SK-N-SH treated with all-trans-retinoic acid at 6 μM for 48 hours (cell line): Measurements from ENCODE around the gene AHRR.

Source experiments
- ATAC-seq: fragments of 200-7000 bp; cut with Tn5 transposase; 3 replicates; pipeline ENCODE4 v1.9.1; 2020; ENCODE audit warnings: mild to moderate bottlenecking, moderate library complexity
- ARNTL ChIP-seq: fragments of 450-650 bp; formaldehyde crosslinking; IDR thresholded peaks from 2 replicates; pipeline ENCODE4 v1.5.0; 2020; ENCODE audit warnings: low read depth, mild to moderate bottlenecking, moderate library complexity, borderline replicate concordance
- BACH2 ChIP-seq: fragments of 250-450 bp; sonication (Bioruptor Pico); IDR thresholded peaks from 2 replicates; pipeline ENCODE4 v1.9.0; 2021; ENCODE audit warnings: mild to moderate bottlenecking, borderline replicate concordance
- CSDC2 ChIP-seq: fragments of 250-450 bp; sonication (Bioruptor Pico); IDR thresholded peaks from 2 replicates; pipeline ENCODE4 v1.5.0; 2020; ENCODE audit warnings: mild to moderate bottlenecking, moderate library complexity
- ESRRG ChIP-seq: fragments of 250-450 bp; sonication (Bioruptor Pico); IDR thresholded peaks from 2 replicates; pipeline ENCODE4 v1.6.1; 2021; ENCODE audit warnings: mild to moderate bottlenecking
- GLIS3 ChIP-seq: fragments of 250-450 bp; sonication (Bioruptor Pico); IDR thresholded peaks from 2 replicates; pipeline ENCODE4 v1.5.0; 2020; ENCODE audit warnings: mild to moderate bottlenecking, moderate library complexity
- ISL1 ChIP-seq: fragments of 250-450 bp; sonication (Bioruptor Pico); IDR thresholded peaks from 2 replicates; pipeline ENCODE4 v2.1.2; 2022; ENCODE audit warnings: mild to moderate bottlenecking, moderate library complexity
- OSR1 ChIP-seq: fragments of 250-450 bp; sonication (Bioruptor Pico); IDR thresholded peaks from 2 replicates; pipeline ENCODE4 v1.8.0; 2022; ENCODE audit warnings: moderate library complexity, mild to moderate bottlenecking, inconsistent platforms
- PPARA ChIP-seq: fragments of 250-450 bp; sonication (Bioruptor Pico); IDR thresholded peaks from 2 replicates; pipeline ENCODE4 v1.5.0; 2020; ENCODE audit warnings: mild to moderate bottlenecking, borderline replicate concordance
- RARB ChIP-seq: fragments of 250-450 bp; sonication (Bioruptor Pico); IDR thresholded peaks from 2 replicates; pipeline ENCODE4 v1.8.0; 2021; ENCODE audit warnings: mild to moderate bottlenecking, moderate library complexity
- TCF4 ChIP-seq: fragments of 250-450 bp; sonication (Bioruptor Pico); IDR thresholded peaks from 2 replicates; pipeline ENCODE4 v1.8.0; 2021; ENCODE audit warnings: mild to moderate bottlenecking, moderate library complexity, borderline replicate concordance
- TOX ChIP-seq: fragments of 250-450 bp; sonication (Bioruptor Pico); IDR thresholded peaks from 2 replicates; pipeline ENCODE4 v1.8.0; 2021; ENCODE audit warnings: mild to moderate bottlenecking, moderate library complexity, borderline replicate concordance
- ZFP3 ChIP-seq: fragments of 250-450 bp; sonication (Bioruptor Pico); IDR thresholded peaks from 2 replicates; pipeline ENCODE4 v1.5.0; 2020; ENCODE audit warnings: mild to moderate bottlenecking, moderate library complexity
- ZFP30 ChIP-seq: fragments of 450-650 bp; formaldehyde crosslinking; IDR thresholded peaks from 2 replicates; pipeline ENCODE4 v1.5.0; 2022; ENCODE audit warnings: mild to moderate bottlenecking, moderate library complexity
- ZNF565 ChIP-seq: fragments of 450-650 bp; formaldehyde crosslinking; conservative IDR thresholded peaks from 2 replicates; pipeline ENCODE4 v1.5.0; 2020; ENCODE audit warnings: low read depth, mild to moderate bottlenecking, moderate library complexity
- ZNF70 ChIP-seq: fragments of 450-650 bp; formaldehyde crosslinking; IDR thresholded peaks from 2 replicates; pipeline ENCODE4 v1.5.0; 2020; ENCODE audit warnings: mild to moderate bottlenecking, moderate library complexity
- TF ChIP-seq, protein P1 (sequence below): fragments of 250-450 bp; sonication (Bioruptor Pico); IDR thresholded peaks from 2 replicates; pipeline ENCODE4 v1.5.0; 2020; ENCODE audit warnings: mild to moderate bottlenecking, moderate library complexity
- TF ChIP-seq, protein P2 (sequence below): fragments of 250-450 bp; sonication (Bioruptor Pico); IDR thresholded peaks from 2 replicates; pipeline ENCODE4 v1.8.0; 2021; ENCODE audit warnings: low read depth, mild to moderate bottlenecking, moderate library complexity, borderline replicate concordance
- TF ChIP-seq, protein P3 (sequence below): fragments of 250-450 bp; sonication (Bioruptor Pico); IDR thresholded peaks from 2 replicates; pipeline ENCODE4 v1.5.1; 2021; ENCODE audit warnings: mild to moderate bottlenecking, moderate library complexity

Gene AHRR

DNA sequence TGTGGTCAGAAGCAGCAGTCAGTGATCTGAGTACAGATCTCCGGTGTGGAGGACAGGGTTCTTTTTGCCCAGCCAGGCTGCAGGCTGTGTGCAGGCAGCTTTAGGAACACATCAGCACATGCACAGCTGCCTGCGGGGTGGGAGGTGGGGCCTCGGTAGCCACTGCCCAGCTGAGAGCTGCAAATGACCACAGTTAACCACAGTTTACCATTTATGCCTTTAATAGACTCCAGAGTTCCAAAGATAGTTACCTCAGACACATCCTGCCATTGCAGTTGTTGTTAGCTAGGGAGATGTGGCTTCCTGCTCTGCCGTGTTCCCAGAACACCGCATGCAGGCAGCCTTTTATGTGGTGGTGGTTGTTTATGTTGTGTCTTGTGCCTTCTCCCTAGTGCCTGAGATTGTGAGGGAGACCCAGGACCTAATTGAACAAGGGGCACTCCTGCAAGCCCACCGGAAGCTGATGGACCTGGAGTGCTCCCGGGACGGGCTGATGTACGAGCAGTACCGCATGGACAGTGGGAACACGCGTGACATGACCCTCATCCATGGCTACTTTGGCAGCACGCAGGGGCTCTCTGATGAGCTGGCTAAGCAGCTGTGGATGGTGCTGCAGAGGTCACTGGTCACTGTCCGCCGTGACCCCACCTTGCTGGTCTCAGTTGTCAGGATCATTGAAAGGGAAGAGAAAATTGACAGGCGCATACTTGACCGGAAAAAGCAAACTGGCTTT, 131.6 kb downstream of the AHRR start (continued):
- TF ChIP-seq PPARA (CRISPR knock-in tag) (no peak), ZNF565 (CRISPR knock-in tag) (no peak), ZFP3 (no peak)

DNA sequence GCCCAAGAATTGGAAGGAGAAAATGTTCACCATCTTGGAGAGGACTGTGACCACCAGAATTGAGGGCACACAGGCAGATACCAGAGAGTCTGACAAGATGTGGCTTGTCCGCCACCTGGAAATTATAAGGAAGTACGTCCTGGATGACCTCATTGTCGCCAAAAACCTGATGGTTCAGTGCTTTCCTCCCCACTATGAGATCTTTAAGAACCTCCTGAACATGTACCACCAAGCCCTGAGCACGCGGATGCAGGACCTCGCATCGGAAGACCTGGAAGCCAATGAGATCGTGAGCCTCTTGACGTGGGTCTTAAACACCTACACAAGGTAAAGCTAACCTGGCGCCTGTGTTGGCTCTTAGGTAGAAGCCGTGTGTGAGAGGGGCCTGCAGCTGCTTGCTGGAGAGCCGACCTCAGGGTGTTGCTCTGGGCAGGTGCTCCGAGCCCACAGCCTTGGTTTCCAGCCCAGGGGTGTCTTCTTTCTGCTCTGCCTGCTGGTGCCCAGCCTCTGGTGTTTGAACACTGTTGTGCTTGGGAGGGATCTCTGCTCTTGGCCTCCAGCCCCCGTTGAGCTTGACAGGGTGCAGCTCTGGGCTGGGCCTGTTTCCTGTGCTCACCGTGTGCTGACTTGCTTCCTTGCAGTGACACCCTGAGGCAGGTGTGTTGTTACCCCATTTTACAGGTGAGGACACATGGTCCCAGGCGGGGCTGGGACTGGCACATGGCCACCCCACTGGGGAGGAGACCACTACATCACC, 132.4 kb downstream of the AHRR start:
- ATAC-seq: no peak
- TF ChIP-seq, protein P1, sequence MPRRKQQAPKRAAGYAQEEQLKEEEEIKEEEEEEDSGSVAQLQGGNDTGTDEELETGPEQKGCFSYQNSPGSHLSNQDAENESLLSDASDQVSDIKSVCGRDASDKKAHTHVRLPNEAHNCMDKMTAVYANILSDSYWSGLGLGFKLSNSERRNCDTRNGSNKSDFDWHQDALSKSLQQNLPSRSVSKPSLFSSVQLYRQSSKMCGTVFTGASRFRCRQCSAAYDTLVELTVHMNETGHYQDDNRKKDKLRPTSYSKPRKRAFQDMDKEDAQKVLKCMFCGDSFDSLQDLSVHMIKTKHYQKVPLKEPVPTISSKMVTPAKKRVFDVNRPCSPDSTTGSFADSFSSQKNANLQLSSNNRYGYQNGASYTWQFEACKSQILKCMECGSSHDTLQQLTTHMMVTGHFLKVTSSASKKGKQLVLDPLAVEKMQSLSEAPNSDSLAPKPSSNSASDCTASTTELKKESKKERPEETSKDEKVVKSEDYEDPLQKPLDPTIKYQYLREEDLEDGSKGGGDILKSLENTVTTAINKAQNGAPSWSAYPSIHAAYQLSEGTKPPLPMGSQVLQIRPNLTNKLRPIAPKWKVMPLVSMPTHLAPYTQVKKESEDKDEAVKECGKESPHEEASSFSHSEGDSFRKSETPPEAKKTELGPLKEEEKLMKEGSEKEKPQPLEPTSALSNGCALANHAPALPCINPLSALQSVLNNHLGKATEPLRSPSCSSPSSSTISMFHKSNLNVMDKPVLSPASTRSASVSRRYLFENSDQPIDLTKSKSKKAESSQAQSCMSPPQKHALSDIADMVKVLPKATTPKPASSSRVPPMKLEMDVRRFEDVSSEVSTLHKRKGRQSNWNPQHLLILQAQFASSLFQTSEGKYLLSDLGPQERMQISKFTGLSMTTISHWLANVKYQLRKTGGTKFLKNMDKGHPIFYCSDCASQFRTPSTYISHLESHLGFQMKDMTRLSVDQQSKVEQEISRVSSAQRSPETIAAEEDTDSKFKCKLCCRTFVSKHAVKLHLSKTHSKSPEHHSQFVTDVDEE (CRISPR knock-in tag): no peak
- TF ChIP-seq OSR1 (CRISPR knock-in tag): no peak
- TF ChIP-seq ISL1 (CRISPR knock-in tag): no peak
- TF ChIP-seq TOX (CRISPR knock-in tag): no peak
- TF ChIP-seq ZFP3: no peak
- TF ChIP-seq ZNF70 (CRISPR knock-in tag): no peak
- TF ChIP-seq, protein P2, sequence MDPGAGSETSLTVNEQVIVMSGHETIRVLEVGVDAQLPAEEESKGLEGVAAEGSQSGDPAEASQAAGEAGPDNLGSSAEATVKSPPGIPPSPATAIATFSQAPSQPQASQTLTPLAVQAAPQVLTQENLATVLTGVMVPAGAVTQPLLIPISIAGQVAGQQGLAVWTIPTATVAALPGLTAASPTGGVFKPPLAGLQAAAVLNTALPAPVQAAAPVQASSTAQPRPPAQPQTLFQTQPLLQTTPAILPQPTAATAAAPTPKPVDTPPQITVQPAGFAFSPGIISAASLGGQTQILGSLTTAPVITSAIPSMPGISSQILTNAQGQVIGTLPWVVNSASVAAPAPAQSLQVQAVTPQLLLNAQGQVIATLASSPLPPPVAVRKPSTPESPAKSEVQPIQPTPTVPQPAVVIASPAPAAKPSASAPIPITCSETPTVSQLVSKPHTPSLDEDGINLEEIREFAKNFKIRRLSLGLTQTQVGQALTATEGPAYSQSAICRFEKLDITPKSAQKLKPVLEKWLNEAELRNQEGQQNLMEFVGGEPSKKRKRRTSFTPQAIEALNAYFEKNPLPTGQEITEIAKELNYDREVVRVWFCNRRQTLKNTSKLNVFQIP (CRISPR knock-in tag): no peak
- TF ChIP-seq, protein P3, sequence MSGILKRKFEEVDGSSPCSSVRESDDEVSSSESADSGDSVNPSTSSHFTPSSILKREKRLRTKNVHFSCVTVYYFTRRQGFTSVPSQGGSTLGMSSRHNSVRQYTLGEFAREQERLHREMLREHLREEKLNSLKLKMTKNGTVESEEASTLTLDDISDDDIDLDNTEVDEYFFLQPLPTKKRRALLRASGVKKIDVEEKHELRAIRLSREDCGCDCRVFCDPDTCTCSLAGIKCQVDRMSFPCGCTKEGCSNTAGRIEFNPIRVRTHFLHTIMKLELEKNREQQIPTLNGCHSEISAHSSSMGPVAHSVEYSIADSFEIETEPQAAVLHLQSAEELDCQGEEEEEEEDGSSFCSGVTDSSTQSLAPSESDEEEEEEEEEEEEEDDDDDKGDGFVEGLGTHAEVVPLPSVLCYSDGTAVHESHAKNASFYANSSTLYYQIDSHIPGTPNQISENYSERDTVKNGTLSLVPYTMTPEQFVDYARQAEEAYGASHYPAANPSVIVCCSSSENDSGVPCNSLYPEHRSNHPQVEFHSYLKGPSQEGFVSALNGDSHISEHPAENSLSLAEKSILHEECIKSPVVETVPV (CRISPR knock-in tag): no peak
- TF ChIP-seq GLIS3 (CRISPR knock-in tag): no peak
- TF ChIP-seq BACH2 (CRISPR knock-in tag): no peak

DNA sequence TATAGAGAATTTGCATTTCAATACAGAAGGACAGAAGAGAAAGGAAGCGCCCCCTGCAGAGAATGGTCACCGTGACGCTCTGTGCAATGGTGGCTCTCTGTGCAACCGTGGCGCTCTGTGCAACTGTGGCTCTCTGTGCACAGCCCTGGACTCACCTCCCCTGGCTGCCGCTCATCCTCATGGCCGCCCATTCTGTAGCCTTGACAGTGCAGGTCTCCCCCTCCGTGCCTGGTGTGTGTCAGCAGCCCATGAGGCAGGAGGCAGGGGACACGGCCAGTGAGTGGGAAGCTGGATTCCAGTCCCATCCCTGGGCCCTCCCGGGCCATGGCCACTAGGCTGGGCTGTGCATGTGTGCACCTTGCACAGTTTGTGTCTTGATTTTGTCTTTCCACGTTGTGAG, 133.4 kb downstream of the AHRR start:
- no peak for ATAC-seq
- TF ChIP-seq ZFP30: no peak
- TF ChIP-seq ZNF70 (CRISPR knock-in tag): no peak
- TF ChIP-seq ESRRG (CRISPR knock-in tag): no peak
- no peak for TF ChIP-seq TCF4 (CRISPR knock-in tag)
- TF ChIP-seq ARNTL: no peak
- TF ChIP-seq ISL1 (CRISPR knock-in tag): no peak
- TF ChIP-seq CSDC2: no peak

DNA sequence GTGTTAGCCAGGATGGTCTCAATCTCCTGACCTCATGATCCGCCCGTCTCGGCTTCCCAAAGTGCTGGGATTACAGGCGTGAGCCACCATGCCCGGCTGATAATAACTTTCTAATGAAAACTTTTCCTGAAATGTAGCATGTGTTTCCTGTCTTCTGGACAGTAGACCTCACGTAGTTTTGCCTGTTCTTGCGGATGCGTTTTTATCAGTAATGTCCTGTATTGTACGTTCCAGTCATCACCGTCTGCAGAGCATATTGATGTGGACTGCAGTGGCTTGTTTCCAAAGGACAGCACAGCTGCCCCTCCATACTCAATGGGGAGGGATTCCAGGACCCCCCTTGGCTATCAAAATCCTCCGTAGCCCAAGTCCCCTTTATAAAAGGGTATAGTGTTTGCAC, 134.3 kb downstream of the AHRR start:
- no peak for TF ChIP-seq TOX (CRISPR knock-in tag)
- TF ChIP-seq, protein P3 (CRISPR knock-in tag): no peak
- no peak for TF ChIP-seq CSDC2
- TF ChIP-seq RARB (CRISPR knock-in tag): no peak
- TF ChIP-seq PPARA (CRISPR knock-in tag): no peak
- TF ChIP-seq, protein P2 (CRISPR knock-in tag): no peak
- ATAC-seq: no peak
